Naive thymus-derived CD8-positive, alpha-beta T cell (primary cell): Measurements from ENCODE around the gene MTG1. TPM values are rescaled to one million over a fixed set of nuclear protein-coding genes. Genes with fewer than 3 reads are reported as not detected.

Experiments
- ATAC-seq, 2 donors: fragments of 150-1000 bp; cut with Tn5 transposase in 1 of 2; sonication (Bioruptor Pico), chemical (Tn5 transposase) in 1 of 2; 1 replicate in 1 of 2; 2 replicates in 1 of 2; pipeline ENCODE4 v1.10.0; 2021; ENCODE audit warnings: mild to moderate bottlenecking in 2 of 2, moderate library complexity in 2 of 2
- POLR2A ChIA-PET: fragments of 350-600 bp; sonication (Branson Sonifier 250); formaldehyde crosslinking; loops from one replicate; lab custom pipeline; 2021; ENCODE audit warnings: antibody characterized with exemption; lab: Charles Lee
- DNase-seq, 10 donors: peaks; one replicate each; pipeline versions ENCODE4 v3.0.0 to v3.0.0-alpha.2; 2020 to 2022
- H3K27ac Mint-ChIP-seq, 10 donors: one replicate each; pipeline ENCODE4 v1.8.0; 2020 to 2022; ENCODE audit warnings: mild to moderate bottlenecking in 10 of 10, mixed read lengths in 10 of 10, moderate library complexity in 4 of 10, inconsistent platforms in 1 of 10
- H3K27me3 Mint-ChIP-seq, 5 donors: one replicate each; pipeline ENCODE4 v1.8.0; 2021 to 2022; ENCODE audit warnings: mixed read lengths in 5 of 5
- H3K36me3 Mint-ChIP-seq, 3 donors: one replicate each; pipeline ENCODE4 v1.8.0; 2020 to 2022; ENCODE audit warnings: mixed read lengths in 3 of 3, mild to moderate bottlenecking in 2 of 3, inconsistent platforms in 1 of 3
- H3K4me1 Mint-ChIP-seq, 4 donors: one replicate each; pipeline ENCODE4 v1.8.0; 2021 to 2022; ENCODE audit warnings: mixed read lengths in 4 of 4
- H3K4me3 Mint-ChIP-seq, 10 donors: one replicate each; pipeline ENCODE4 v1.8.0; 2020 to 2022; ENCODE audit warnings: mild to moderate bottlenecking in 10 of 10, mixed read lengths in 10 of 10, moderate library complexity in 6 of 10, inconsistent platforms in 1 of 10
- H3K9me3 Mint-ChIP-seq, 9 donors: one replicate each; pipeline ENCODE4 v1.8.0; 2020 to 2022; ENCODE audit warnings: mixed read lengths in 9 of 9, mild to moderate bottlenecking in 3 of 9, inconsistent platforms in 1 of 9, moderate library complexity in 1 of 9
- polyA plus RNA-seq, 3 donors: library from polyadenylated mRNA; unstranded; fragments of 300-500 nt; fragmentation: Illumina TruSeq; gene quantifications; one replicate each; pipeline ENCODE4 v1.2.3, GENCODE V29; 2021
- total RNA-seq, 8 experiments: library from RNA in 2 of 8; stranded (reverse) in 2 of 8; gene quantifications; one replicate each; pipeline ENCODE4 v1.2.3 and lab custom pipeline; 2021 to 2026

The MTG1 gene
- total and polyA plus RNA-seq, 5 experiments from 2014 or later, result 19.4 to 67.9 (median 37.9) TPM

- peaks cover 2 to 6% (median 3%) of the 10 kb centered on the region in 5 donors for H3K27me3 Mint-ChIP-seq
- no peaks in the 10 kb centered on the region for H3K36me3 Mint-ChIP-seq
- POLR2A ChIA-PET, result no interaction called here
- H3K4me3 Mint-ChIP-seq, result no peak overlapping the region
- H3K27ac Mint-ChIP-seq, result no peak overlapping the region
- H3K4me1 Mint-ChIP-seq, result peaks cover 5 to 13% (median 6%) of the 10 kb centered on the region in 4 donors
- no peaks in the 10 kb centered on the region for H3K9me3 Mint-ChIP-seq
- ATAC-seq (no peak), DNase-seq (no peak)
Observed at GRCh38 chr10:133353988-133354605, 39.9 kb upstream of the MTG1 start.

DNA sequence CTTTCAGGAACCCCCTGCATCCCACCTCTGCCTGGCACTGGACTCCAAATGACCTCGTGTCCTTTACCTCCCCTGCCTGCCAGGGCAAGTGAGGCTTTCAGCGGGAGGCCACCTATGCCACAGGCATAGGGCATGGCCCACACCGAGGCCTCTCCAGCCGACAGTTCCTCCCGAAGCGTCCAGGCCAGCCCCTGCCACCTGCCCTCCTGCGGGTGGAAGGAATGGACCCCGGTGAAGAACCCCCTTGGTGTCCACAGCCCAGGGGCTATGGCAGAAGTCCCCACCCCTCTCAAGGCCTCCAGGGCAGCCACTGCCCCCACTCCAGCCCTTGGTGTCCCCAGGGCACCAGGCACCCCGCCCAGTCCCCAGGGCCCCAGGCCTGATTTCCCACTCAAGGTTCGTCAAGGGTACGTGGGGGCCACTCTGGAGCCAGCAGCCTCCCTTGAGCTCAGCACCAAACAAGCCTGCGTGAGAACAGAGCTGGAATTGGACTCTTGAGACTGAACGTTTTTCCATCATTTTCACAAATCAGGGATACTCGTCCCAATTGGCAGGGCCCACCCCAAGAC is 39.2 kb upstream of the MTG1 start:
- H3K27ac Mint-ChIP-seq, result no peak overlapping the region

DNA sequence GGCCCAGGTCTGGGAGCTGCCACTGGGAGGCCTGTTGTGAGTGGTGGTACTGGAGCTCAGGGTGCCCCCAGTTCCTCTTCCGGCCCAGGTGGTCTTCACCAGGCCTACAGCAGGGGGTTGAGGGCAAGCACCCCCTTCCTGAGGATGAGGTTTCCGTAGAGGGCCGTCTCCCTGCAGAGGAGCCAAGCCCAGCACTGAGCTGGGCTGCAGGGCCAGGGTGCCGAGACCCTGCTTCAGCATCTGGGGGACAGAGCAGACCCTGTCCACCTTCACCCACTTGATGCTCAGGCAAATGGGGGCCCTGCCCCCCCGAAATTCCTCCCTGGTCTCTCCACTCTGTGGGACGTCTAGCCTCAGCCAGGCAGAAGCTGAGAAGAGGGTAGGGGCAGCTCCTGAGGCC is 38.7 kb upstream of the MTG1 start:
- POLR2A ChIA-PET, result interaction anchor here (1.0 kb wide), 1 partner anchor 23 kb away, joined by 3 read pairs; the partner anchor contains the start of gene PAOX
- no peaks in the 10 kb centered on the region for H3K27me3 Mint-ChIP-seq
- DNase-seq, result no peak

More for the DNA sequence above, 39.2 kb upstream of the MTG1 start:
- ATAC-seq, result no peak
- H3K9me3 Mint-ChIP-seq, result no peaks in the 10 kb centered on the region
- H3K4me3 Mint-ChIP-seq, result no peak overlapping the region
- POLR2A ChIA-PET, result interaction anchor here (1.0 kb wide), 1 partner anchor 24 kb away, joined by 3 read pairs; the partner anchor contains the start of gene PAOX
- H3K36me3 Mint-ChIP-seq, result no peaks in the 10 kb centered on the region
- H3K27me3 Mint-ChIP-seq, result no peaks in the 10 kb centered on the region
- H3K4me1 Mint-ChIP-seq, result peaks cover 3 to 10% (median 5%) of the 10 kb centered on the region in 4 donors
- no peak for DNase-seq

GRCh38 chr10:133355991-133356390 is 38.0 kb upstream of the MTG1 start:
- POLR2A ChIA-PET, result interaction anchor here (1.0 to 1.2 kb wide), 2 partner anchors 23 to 34 kb away, joined by 3 to 4 read pairs; partner anchors contain the start of gene PAOX
- Mint-ChIP-seq H3K36me3 (no peaks in the 10 kb centered on the region), H3K4me3 (peak overlapping the region; percentile 33 to 79 (median 70)), H3K9me3 (no peaks in the 10 kb centered on the region), H3K4me1 (peaks cover 3 to 7% (median 5%) of the 10 kb centered on the region in 4 donors), H3K27ac (peak overlapping the region in 4 of 10 donors; percentile 11 to 85 (median 56)), H3K27me3 (no peaks in the 10 kb centered on the region)
- DNase-seq (no peak), ATAC-seq (no peak)

More for the DNA sequence above, 38.7 kb upstream of the MTG1 start:
- ATAC-seq, result no peak
- no peaks in the 10 kb centered on the region for H3K36me3 Mint-ChIP-seq
- peak overlapping the region in 1 of 10 donors; percentile 22 for H3K4me3 Mint-ChIP-seq
- H3K4me1 Mint-ChIP-seq, result peaks cover 3 to 7% (median 4%) of the 10 kb centered on the region in 4 donors
- H3K9me3 Mint-ChIP-seq, result no peaks in the 10 kb centered on the region
- H3K27ac Mint-ChIP-seq, result no peak overlapping the region

- DNase-seq (no peak), ATAC-seq (no peak)
- POLR2A ChIA-PET, result interaction anchor here (0.6 to 2.1 kb wide), 3 partner anchors 21 to 82 kb away, joined by 3 to 11 read pairs (median 4); no protein-coding TSS in a partner anchor
- H3K4me1 Mint-ChIP-seq, result peaks cover 3 to 12% (median 6%) of the 10 kb centered on the region in 4 donors
- no peaks in the 10 kb centered on the region for H3K9me3 Mint-ChIP-seq
- peak overlapping the region in 3 of 10 donors; percentile 59 to 81 (median 63) for H3K27ac Mint-ChIP-seq
- H3K27me3 Mint-ChIP-seq, result no peaks in the 10 kb centered on the region
- H3K36me3 Mint-ChIP-seq, result peaks cover 0 to 2% (median 0%) of the 10 kb centered on the region in 3 donors
- peak overlapping the region; percentile 69 to 84 (median 74) for H3K4me3 Mint-ChIP-seq
Observed at GRCh38 chr10:133356549-133357284, 37.2 kb upstream of the MTG1 start.

- ATAC-seq, result peak; percentile 88 to 91
- Mint-ChIP-seq H3K27ac (peak within 1 kb of the TSS in 7 of 10 donors; percentile 24 to 81 (median 62)), H3K4me1 (peaks cover 3 to 16% (median 8%) of the 10 kb centered on the region in 4 donors), H3K9me3 (no peaks in the 10 kb centered on the region), H3K4me3 (peak within 1 kb of the TSS; percentile 62 to 87 (median 74)), H3K36me3 (peaks cover 0 to 9% (median 0%) of the 10 kb centered on the region in 3 donors), H3K27me3 (no peaks in the 10 kb centered on the region)
- DNase-seq, result peak; percentile 62 to 85 (median 74)
- POLR2A ChIA-PET, result interaction anchor here (1.9 to 2.1 kb wide), 2 partner anchors 21 to 32 kb away, joined by 7 to 11 read pairs; no protein-coding TSS in a partner anchor
Observed at GRCh38 chr10:133357285-133358161, 36.4 kb upstream of the MTG1 start, which contains the start of gene FUOM. FUOM (minus strand) TSS chr10:133358019; CDS start chr10:133358007, 12 bp downstream.

GRCh38 chr10:133358162-133358924 is 35.6 kb upstream of the MTG1 start:
- H3K36me3 Mint-ChIP-seq, result peaks cover 0 to 15% (median 0%) of the 10 kb centered on the region in 3 donors
- H3K4me1 Mint-ChIP-seq, result peaks cover 3 to 16% (median 8%) of the 10 kb centered on the region in 4 donors
- peak in 1 of 10 donors; percentile 12 for DNase-seq
- POLR2A ChIA-PET, result interaction anchor here (1.1 to 2.1 kb wide), 4 partner anchors 15 to 31 kb away, joined by 3 to 11 read pairs (median 6); partner anchors contain the start of gene CALY
- peak; percentile 21 to 45 for ATAC-seq
- no peaks in the 10 kb centered on the region for H3K9me3 Mint-ChIP-seq
- peak overlapping the region in 3 of 10 donors; percentile 24 to 69 (median 63) for H3K27ac Mint-ChIP-seq
- no peaks in the 10 kb centered on the region for H3K27me3 Mint-ChIP-seq
- H3K4me3 Mint-ChIP-seq, result peak overlapping the region in 4 of 10 donors; percentile 18 to 62 (median 24)

DNA sequence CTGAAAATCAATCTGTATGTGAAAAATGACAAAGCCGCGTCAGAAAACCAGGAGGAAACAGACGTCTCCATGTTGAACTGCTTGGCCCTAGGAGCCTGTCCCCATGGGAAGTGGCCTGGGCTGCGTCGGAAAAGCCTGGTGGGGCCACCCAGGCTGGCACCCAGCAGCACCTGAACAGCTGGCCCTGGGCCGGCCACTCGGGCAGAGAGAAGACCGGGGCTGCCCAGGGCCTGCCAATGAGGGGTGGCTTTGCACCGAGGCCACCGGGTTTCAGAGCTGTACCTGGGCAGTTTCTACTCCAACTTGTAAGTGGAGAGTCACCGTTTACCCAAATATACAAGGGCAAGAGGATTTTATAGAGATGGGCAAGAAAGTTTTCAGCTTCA is 35.0 kb upstream of the MTG1 start:
- peaks cover 3 to 16% (median 8%) of the 10 kb centered on the region in 4 donors for H3K4me1 Mint-ChIP-seq
- no peak for ATAC-seq
- POLR2A ChIA-PET, result interaction anchor here (0.8 to 2.1 kb wide), 6 partner anchors 15 to 32 kb away, joined by 3 to 11 read pairs (median 5); partner anchors contain the start of gene CALY
- peak overlapping the region in 2 of 10 donors; percentile 18 to 24 for H3K4me3 Mint-ChIP-seq
- H3K27me3 Mint-ChIP-seq, result no peaks in the 10 kb centered on the region
- DNase-seq, result no peak
- peaks cover 0 to 18% (median 0%) of the 10 kb centered on the region in 3 donors for H3K36me3 Mint-ChIP-seq
- peak overlapping the region in 5 of 10 donors; percentile 43 to 69 (median 63) for H3K27ac Mint-ChIP-seq
- H3K9me3 Mint-ChIP-seq, result no peaks in the 10 kb centered on the region

- peak overlapping the region in 6 of 10 donors; percentile 15 to 75 (median 36) for H3K27ac Mint-ChIP-seq
- DNase-seq, result peak in 5 of 10 donors; percentile 36 to 48 (median 39)
Observed at GRCh38 chr10:133359554-133359971, 34.4 kb upstream of the MTG1 start.

GRCh38 chr10:133359972-133360610 is 33.9 kb upstream of the MTG1 start:
- Mint-ChIP-seq H3K4me3 (no peak overlapping the region), H3K36me3 (peaks cover 0 to 25% (median 4%) of the 10 kb centered on the region in 3 donors), H3K27ac (peak overlapping the region; percentile 15 to 86 (median 48)), H3K27me3 (no peaks in the 10 kb centered on the region), H3K4me1 (peaks cover 3 to 16% (median 8%) of the 10 kb centered on the region in 4 donors), H3K9me3 (no peaks in the 10 kb centered on the region)
- DNase-seq (no peak), ATAC-seq (no peak)
- POLR2A ChIA-PET, result no interaction called here

More at GRCh38 chr10:133359554-133359971, 34.4 kb upstream of the MTG1 start:
- H3K4me3 Mint-ChIP-seq, result no peak overlapping the region
- peak in 1 of 2 donors; percentile 11 for ATAC-seq
- H3K4me1 Mint-ChIP-seq, result peaks cover 3 to 16% (median 8%) of the 10 kb centered on the region in 4 donors
- no peaks in the 10 kb centered on the region for H3K27me3 Mint-ChIP-seq
- no peaks in the 10 kb centered on the region for H3K9me3 Mint-ChIP-seq
- H3K36me3 Mint-ChIP-seq, result peaks cover 0 to 21% (median 2%) of the 10 kb centered on the region in 3 donors
- POLR2A ChIA-PET, result interaction anchor here (0.8 to 1.9 kb wide), 4 partner anchors 23 to 32 kb away, joined by 3 to 7 read pairs (median 5); partner anchors contain the start of gene CALY
